Adrenal gland (tissue), 5 donors: Measurements from ENCODE around the gene PGM1.

ENCODE experiments used
- POLR2A ChIP-seq, 2 donors: fragments of 450-650 bp; IDR thresholded peaks; one replicate each; pipeline ENCODE4 v1.6.1; 2017; ENCODE audit warnings: antibody characterized with exemption in 2 of 2, mild to moderate bottlenecking in 2 of 2, moderate library complexity in 1 of 2
- TF ChIP-seq, protein P1 (sequence below), 6 experiments: fragments of 450-650 bp in 4 of 6; fragments of 200-600 bp in 2 of 6; sonication (generic) in 1 of 6; IDR thresholded peaks; 1 replicate in 5 of 6; 2 replicates in 1 of 6; pipeline versions ENCODE4 v1.5.1 to v1.8.0; 2016 to 2021; ENCODE audit warnings: antibody characterized with exemption in 6 of 6, mild to moderate bottlenecking in 2 of 6, moderate library complexity in 1 of 6
- donor health status: DM: no; HTN: no; CAD: no.

DNA sequence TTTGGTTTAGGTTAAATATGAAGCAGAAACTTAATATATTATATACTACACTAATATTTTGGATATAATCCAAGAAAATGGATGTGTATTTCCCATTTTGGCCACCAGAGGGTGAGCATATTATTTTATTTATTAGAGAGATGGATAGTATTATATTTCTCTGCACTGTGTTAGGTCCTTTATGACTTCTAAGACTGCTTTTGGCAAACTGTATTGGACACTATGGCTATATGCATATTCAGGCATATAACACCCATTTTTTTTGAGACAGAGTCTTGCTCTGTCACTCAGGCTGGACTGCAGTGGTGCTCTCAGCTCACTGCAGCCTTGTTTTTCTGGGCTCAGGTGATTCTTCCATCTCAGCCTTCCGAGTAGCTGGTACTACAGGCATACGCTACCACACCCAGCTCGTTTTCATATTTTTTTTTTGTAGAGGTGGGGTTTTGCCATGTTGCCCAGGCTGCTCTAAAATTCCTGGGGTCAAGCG, 17.8 kb upstream of the PGM1 start:
- TF ChIP-seq POLR2A (IDR thresholded peaks at IDR 0.05) = no peak
- TF ChIP-seq, protein P1, sequence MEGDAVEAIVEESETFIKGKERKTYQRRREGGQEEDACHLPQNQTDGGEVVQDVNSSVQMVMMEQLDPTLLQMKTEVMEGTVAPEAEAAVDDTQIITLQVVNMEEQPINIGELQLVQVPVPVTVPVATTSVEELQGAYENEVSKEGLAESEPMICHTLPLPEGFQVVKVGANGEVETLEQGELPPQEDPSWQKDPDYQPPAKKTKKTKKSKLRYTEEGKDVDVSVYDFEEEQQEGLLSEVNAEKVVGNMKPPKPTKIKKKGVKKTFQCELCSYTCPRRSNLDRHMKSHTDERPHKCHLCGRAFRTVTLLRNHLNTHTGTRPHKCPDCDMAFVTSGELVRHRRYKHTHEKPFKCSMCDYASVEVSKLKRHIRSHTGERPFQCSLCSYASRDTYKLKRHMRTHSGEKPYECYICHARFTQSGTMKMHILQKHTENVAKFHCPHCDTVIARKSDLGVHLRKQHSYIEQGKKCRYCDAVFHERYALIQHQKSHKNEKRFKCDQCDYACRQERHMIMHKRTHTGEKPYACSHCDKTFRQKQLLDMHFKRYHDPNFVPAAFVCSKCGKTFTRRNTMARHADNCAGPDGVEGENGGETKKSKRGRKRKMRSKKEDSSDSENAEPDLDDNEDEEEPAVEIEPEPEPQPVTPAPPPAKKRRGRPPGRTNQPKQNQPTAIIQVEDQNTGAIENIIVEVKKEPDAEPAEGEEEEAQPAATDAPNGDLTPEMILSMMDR (IDR thresholded peaks at IDR 0.05) = peak; percentile 47 to 91 (median 78)
